CD4-positive, alpha-beta T cell treated with Interleukin-15 for 4 hours (primary cell): ENCODE measurements around the gene UBA3.

Experiments used
- DNase-seq: peaks from one replicate; pipeline ENCODE4 v3.0.0-alpha.2; 2020; ENCODE audit warnings: low spot score

The UBA3 gene

DNA sequence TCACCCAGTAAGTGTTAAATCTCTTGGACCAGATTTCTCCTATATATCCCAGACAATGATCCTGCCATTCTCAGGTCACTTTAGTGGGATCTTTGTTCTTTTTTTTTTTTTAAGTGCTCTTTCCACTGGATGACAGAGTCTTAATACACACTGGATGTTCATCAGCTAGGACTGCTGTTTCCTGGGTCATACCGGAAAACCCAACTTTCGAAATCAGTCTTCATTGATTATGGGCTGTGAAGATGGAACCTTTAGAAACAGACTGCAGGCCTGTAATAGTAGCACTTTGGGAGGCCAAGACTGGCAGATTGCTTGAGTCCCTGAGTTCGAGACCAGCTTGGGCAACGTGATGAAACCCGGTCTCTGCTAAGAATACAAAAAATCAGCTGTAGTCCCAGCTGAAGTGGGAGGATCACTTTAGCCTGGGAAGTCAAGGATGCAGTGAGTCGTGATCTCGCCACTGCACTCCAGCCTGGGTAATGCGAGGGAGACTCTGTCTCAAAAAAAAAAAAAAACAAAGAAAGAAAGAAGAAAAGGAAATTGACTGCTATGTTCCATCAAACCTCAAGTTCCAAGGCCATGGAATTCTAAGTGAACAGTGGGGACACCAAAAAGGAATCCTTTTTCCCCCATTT, 69.0 kb downstream of the UBA3 start:
- no peak for DNase-seq

DNA sequence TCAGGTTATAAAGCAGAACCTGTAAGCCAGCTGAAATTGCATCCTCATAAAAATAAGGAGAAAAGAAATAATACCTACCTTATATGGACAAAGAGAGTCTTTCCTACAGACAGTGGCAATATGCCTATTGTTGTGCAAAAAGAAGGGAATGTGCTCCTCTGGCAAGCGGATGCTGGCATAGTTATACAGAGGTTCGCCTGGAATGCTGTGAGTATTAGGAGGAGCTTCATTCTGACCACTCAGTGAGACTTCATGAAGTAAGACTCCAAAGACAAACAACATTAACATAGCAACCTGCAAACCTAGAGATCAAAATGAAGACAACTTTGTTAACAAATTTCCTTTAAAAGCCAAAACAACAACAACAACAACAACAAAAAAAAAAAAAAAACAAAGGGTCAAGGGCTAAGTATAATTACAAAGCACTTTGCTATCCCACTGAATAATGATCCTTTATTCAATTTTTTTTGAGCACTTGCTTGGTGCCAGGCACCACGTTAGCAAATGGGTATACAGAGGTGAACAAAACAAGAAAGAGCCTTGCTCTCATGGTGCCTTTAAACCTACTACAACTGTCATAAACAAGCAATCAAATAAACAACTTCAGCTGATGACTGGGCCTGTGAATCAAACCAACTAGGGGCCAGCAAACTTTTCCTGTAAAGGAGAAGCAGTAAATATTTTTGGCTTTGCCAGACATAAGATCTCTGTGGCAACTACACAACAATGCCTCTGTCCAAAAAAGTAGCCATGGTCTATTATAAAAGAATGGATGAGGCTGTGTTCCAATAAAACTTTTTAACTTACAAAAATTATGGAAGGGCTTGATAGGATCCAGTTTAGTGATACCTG, 70.4 kb downstream of the UBA3 start:
- DNase-seq = no peak

DNA sequence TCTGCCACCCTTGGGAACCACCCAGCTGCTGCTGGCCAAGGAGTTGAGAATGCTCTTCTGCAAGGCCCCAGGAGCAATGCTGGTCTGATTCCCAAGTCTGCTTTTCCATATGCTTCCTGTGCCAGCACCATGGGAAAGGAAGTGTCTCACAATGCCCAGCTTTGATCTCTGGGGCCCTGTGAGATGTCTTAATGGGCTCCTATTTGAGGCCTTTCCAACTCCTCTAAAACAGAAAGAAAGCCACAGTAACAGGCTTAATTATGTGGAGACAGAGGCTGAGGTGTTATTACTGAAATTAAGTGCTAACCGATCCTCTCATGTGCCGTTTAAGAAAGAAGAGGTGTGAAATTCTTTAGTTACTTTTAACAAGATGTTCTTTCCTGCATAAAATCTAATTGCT, 71.2 kb downstream of the UBA3 start:
- DNase-seq = no peak

DNA sequence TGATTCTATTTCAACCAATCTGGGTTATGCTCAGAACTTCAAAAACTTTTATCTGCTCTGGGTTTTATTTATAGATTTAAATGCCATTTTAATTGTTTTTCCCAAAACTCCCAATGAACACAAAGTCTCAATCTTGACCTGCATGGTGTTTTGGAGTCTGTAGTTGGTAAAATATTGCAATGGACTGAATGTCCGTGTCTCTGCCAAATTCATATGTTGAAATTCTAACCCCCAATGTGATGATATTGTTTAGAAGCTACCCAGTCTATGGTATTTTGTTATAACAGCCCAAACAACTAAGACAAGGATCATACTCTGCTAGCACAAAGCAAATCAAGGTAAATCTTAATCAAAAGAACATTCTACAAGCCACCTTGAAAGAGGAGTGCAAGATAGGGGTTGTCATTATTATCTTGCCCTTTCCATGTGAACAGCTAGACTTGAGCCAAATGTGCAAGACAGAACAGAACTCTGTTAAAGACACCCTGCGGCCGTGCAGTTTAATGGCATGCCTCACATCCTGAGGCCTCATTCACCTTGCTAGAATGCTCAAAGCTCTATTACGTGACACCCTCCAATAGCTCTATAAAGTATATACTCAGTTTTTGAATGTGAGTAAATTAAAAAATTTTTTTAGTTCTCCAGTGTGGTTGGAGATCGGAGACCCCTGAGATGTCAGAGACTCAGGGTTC, 74.2 kb downstream of the UBA3 start:
- DNase-seq = no peak

DNA sequence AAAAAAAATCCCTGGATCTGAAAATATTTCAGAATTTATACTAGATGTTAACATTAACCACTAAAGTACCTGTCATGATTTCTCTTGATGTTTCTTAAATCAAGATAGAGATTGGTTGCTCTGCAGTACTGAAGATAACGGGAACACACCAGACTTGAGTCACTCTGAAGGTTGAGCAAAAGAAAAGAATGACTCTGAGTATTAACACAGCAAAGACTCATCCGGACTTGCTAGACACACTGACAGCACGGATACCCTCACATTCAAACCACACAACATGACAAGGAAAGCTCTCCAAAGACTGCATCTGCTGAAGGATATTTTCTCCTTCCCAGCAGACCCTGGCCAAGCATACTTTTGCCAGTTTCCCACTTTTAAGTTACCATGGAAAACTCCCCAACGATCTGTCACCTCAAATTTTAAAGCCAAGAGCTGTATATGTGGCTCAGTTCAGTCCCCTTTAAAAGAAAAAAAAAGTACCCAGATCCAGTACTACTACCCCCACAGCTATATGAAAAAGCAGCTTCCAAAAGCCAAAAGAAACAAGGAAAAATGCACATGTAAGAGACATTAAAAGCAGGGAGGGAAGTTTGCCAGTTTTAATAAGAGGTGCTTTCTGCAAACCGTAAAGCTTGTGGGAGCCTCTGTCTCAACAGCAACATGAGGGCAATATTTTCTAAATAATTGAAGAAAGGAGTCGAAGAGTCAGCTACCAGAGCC, 74.9 kb downstream of the UBA3 start:
- DNase-seq = no peak
